SK-N-SH treated with all-trans-retinoic acid at 6 μM for 48 hours (cell line): ENCODE results near the gene FNDC3B.

Experiments
- ATAC-seq: fragments of 200-7000 bp; cut with Tn5 transposase; 3 replicates; pipeline ENCODE4 v1.9.1; 2020; ENCODE audit warnings: mild to moderate bottlenecking, moderate library complexity
- ARNTL ChIP-seq: fragments of 450-650 bp; formaldehyde crosslinking; IDR thresholded peaks from 2 replicates; pipeline ENCODE4 v1.5.0; 2020; ENCODE audit warnings: low read depth, mild to moderate bottlenecking, moderate library complexity, borderline replicate concordance
- BACH2 ChIP-seq: fragments of 250-450 bp; sonication (Bioruptor Pico); IDR thresholded peaks from 2 replicates; pipeline ENCODE4 v1.9.0; 2021; ENCODE audit warnings: mild to moderate bottlenecking, borderline replicate concordance
- CSDC2 ChIP-seq: fragments of 250-450 bp; sonication (Bioruptor Pico); IDR thresholded peaks from 2 replicates; pipeline ENCODE4 v1.5.0; 2020; ENCODE audit warnings: mild to moderate bottlenecking, moderate library complexity
- ESRRG ChIP-seq: fragments of 250-450 bp; sonication (Bioruptor Pico); IDR thresholded peaks from 2 replicates; pipeline ENCODE4 v1.6.1; 2021; ENCODE audit warnings: mild to moderate bottlenecking
- ISL1 ChIP-seq: fragments of 250-450 bp; sonication (Bioruptor Pico); IDR thresholded peaks from 2 replicates; pipeline ENCODE4 v2.1.2; 2022; ENCODE audit warnings: mild to moderate bottlenecking, moderate library complexity
- PPARA ChIP-seq: fragments of 250-450 bp; sonication (Bioruptor Pico); IDR thresholded peaks from 2 replicates; pipeline ENCODE4 v1.5.0; 2020; ENCODE audit warnings: mild to moderate bottlenecking, borderline replicate concordance
- SNAI2 ChIP-seq: fragments of 250-450 bp; sonication (Bioruptor Pico); IDR thresholded peaks from 2 replicates; pipeline ENCODE4 v1.5.0; 2020; ENCODE audit warnings: mild to moderate bottlenecking, moderate library complexity
- TCF4 ChIP-seq: fragments of 250-450 bp; sonication (Bioruptor Pico); IDR thresholded peaks from 2 replicates; pipeline ENCODE4 v1.8.0; 2021; ENCODE audit warnings: mild to moderate bottlenecking, moderate library complexity, borderline replicate concordance
- ZFP3 ChIP-seq: fragments of 250-450 bp; sonication (Bioruptor Pico); IDR thresholded peaks from 2 replicates; pipeline ENCODE4 v1.5.0; 2020; ENCODE audit warnings: mild to moderate bottlenecking, moderate library complexity
- ZNF565 ChIP-seq: fragments of 450-650 bp; formaldehyde crosslinking; conservative IDR thresholded peaks from 2 replicates; pipeline ENCODE4 v1.5.0; 2020; ENCODE audit warnings: low read depth, mild to moderate bottlenecking, moderate library complexity
- ZNF8 ChIP-seq: fragments of 450-650 bp; formaldehyde crosslinking; IDR thresholded peaks from 2 replicates; pipeline ENCODE4 v1.5.0; 2020; ENCODE audit warnings: mild to moderate bottlenecking, moderate library complexity
- TF ChIP-seq, protein P1 (sequence below): fragments of 250-450 bp; sonication (Bioruptor Pico); IDR thresholded peaks from 2 replicates; pipeline ENCODE4 v1.5.1; 2021; ENCODE audit warnings: mild to moderate bottlenecking, moderate library complexity
- TF ChIP-seq, protein P2 (sequence below): fragments of 250-450 bp; sonication (Bioruptor Pico); IDR thresholded peaks from 2 replicates; pipeline ENCODE4 v1.8.0; 2020; ENCODE audit warnings: mild to moderate bottlenecking, moderate library complexity, borderline replicate concordance
- TF ChIP-seq, protein P3 (sequence below): fragments of 250-450 bp; sonication (Bioruptor Pico); IDR thresholded peaks from 2 replicates; pipeline ENCODE4 v1.8.0; 2021; ENCODE audit warnings: low read depth, mild to moderate bottlenecking, moderate library complexity, borderline replicate concordance
- TF ChIP-seq, protein P4 (sequence below): fragments of 250-450 bp; sonication (Bioruptor Pico); IDR thresholded peaks from 2 replicates; pipeline ENCODE4 v1.5.1; 2020; ENCODE audit warnings: low read depth, mild to moderate bottlenecking, moderate library complexity

FNDC3B gene

DNA sequence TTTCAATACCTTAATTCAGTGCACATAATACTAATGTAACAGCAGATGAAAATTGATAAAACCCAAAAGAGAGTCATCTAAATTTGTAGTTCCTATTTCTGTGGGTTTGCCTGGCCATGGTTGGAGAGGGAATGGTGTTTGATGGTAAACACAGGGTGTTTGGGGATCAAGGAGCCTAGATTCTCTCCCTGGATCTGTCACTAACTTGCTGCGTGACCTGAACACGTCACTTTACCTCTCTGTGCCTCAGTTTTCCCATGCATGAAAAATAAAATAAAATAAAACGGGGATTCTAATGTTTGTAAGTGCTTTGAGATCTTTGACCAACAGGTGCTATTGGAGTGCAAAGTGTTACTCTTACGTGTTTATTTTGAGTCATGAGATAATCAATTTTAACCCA is 359.1 kb downstream of the FNDC3B start (continued):
- TF ChIP-seq, protein P1, sequence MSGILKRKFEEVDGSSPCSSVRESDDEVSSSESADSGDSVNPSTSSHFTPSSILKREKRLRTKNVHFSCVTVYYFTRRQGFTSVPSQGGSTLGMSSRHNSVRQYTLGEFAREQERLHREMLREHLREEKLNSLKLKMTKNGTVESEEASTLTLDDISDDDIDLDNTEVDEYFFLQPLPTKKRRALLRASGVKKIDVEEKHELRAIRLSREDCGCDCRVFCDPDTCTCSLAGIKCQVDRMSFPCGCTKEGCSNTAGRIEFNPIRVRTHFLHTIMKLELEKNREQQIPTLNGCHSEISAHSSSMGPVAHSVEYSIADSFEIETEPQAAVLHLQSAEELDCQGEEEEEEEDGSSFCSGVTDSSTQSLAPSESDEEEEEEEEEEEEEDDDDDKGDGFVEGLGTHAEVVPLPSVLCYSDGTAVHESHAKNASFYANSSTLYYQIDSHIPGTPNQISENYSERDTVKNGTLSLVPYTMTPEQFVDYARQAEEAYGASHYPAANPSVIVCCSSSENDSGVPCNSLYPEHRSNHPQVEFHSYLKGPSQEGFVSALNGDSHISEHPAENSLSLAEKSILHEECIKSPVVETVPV, result no peak
- no peak for TF ChIP-seq ZNF8 (CRISPR knock-in tag)

DNA sequence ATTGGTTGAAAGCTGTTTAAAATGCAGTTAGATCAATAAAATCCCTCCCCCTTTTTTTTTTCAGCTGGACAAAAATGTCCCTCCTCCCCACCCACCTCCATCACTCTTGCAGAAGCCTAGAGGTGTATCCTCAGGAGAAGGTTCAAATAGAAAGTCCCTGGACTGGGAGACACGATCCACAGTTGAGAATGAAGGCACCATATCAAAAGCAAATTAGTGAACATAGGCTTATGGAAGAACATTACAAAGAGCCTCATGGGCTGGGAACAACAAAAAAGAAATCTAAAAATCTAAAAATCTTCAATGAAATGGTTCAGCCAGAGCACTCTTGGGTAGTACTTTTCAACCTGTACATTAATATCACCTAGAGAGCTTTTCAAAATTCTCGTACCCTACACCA is 362.7 kb downstream of the FNDC3B start:
- ATAC-seq, result no peak
- TF ChIP-seq BACH2, result no peak
- no peak for TF ChIP-seq ISL1 (CRISPR knock-in tag)
- TF ChIP-seq PPARA, result no peak
- no peak for TF ChIP-seq ZNF8 (CRISPR knock-in tag)

DNA sequence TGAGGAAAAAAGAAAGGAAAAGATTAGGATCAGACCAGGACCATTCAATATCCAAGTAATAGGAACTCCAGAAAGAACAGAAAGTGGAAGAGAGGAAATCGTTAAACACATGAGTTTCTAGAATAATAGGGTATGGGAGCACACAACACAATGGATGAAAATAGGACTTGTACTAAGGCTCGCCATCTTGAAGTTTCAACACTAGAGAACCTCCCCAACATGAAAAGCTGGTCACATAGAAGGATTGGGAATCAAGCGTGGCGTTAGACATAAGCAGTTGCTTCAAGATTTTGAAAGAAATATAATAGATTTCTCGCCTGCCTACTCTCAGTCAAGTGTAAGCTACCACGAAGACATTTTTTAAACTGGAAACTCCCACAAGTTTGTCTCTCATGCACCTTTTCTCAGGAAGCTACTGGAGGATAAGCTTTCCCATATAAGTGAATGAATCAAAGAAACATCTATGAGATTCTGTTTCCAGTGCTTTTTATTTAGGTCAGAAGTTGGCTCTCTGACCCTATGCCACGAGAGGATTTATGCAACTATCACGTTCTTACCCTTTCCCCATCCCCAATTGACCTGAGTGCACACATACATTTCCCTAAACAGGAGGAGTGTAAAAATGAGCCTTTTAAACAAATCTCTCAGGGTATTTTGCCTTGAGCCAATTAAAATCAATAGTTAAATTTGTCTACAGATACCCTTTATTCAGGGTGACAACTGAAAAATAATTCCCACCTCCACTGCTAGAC is 363.7 kb downstream of the FNDC3B start:
- ATAC-seq, result no peak
- no peak for TF ChIP-seq TCF4 (CRISPR knock-in tag)
- TF ChIP-seq, protein P2, sequence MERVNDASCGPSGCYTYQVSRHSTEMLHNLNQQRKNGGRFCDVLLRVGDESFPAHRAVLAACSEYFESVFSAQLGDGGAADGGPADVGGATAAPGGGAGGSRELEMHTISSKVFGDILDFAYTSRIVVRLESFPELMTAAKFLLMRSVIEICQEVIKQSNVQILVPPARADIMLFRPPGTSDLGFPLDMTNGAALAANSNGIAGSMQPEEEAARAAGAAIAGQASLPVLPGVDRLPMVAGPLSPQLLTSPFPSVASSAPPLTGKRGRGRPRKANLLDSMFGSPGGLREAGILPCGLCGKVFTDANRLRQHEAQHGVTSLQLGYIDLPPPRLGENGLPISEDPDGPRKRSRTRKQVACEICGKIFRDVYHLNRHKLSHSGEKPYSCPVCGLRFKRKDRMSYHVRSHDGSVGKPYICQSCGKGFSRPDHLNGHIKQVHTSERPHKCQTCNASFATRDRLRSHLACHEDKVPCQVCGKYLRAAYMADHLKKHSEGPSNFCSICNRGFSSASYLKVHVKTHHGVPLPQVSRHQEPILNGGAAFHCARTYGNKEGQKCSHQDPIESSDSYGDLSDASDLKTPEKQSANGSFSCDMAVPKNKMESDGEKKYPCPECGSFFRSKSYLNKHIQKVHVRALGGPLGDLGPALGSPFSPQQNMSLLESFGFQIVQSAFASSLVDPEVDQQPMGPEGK, result no peak
- TF ChIP-seq CSDC2 (CRISPR knock-in tag), result no peak
- TF ChIP-seq ESRRG (CRISPR knock-in tag), result no peak
- TF ChIP-seq, protein P3, sequence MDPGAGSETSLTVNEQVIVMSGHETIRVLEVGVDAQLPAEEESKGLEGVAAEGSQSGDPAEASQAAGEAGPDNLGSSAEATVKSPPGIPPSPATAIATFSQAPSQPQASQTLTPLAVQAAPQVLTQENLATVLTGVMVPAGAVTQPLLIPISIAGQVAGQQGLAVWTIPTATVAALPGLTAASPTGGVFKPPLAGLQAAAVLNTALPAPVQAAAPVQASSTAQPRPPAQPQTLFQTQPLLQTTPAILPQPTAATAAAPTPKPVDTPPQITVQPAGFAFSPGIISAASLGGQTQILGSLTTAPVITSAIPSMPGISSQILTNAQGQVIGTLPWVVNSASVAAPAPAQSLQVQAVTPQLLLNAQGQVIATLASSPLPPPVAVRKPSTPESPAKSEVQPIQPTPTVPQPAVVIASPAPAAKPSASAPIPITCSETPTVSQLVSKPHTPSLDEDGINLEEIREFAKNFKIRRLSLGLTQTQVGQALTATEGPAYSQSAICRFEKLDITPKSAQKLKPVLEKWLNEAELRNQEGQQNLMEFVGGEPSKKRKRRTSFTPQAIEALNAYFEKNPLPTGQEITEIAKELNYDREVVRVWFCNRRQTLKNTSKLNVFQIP, result no peak
- TF ChIP-seq ISL1 (CRISPR knock-in tag), result no peak
- TF ChIP-seq ZNF565, result no peak
- TF ChIP-seq ZNF8 (CRISPR knock-in tag), result no peak
- TF ChIP-seq, protein P4, sequence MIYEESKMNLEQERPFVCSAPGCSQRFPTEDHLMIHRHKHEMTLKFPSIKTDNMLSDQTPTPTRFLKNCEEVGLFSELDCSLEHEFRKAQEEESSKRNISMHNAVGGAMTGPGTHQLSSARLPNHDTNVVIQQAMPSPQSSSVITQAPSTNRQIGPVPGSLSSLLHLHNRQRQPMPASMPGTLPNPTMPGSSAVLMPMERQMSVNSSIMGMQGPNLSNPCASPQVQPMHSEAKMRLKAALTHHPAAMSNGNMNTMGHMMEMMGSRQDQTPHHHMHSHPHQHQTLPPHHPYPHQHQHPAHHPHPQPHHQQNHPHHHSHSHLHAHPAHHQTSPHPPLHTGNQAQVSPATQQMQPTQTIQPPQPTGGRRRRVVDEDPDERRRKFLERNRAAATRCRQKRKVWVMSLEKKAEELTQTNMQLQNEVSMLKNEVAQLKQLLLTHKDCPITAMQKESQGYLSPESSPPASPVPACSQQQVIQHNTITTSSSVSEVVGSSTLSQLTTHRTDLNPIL (CRISPR knock-in tag), result no peak

DNA sequence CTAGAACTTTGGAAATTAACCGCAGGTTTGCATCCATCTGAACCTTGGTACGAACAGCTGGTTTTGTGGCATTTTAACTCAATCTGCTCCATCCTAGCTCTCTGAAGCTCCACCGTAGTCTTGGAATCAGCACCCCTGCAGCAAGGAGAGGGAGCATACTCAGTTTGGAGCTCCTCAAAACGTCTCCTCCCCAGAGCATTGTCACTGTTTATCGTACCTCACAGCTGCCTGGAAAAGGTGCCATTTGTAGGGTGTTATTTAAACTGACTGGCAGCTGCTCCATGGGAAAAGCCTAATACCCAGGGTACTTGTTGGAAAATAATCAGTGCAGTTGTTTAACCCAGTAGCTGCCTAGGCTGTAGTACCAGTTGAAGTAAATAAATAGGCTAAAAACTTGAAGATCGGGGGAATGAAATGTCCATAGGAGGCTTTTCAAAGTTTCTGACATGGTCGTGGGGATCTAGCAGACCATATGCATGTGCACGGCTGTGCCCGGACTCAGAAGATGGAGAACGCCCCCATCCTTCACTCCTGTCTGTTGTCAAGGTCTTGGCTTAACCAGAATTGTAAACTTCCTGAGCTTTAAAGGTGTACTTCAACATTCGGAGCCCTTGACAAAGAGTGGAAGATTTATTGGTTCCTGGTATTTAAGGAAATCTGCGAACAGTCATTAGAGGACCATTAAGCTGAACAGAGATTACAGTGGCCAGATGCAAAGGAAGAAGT is 365.0 kb downstream of the FNDC3B start:
- no peak for ATAC-seq
- no peak for TF ChIP-seq BACH2
- TF ChIP-seq ZNF565, result no peak
- TF ChIP-seq ARNTL (CRISPR knock-in tag), result no peak
- TF ChIP-seq, protein P4 (CRISPR knock-in tag), result no peak
- TF ChIP-seq ZFP3, result no peak
- no peak for TF ChIP-seq SNAI2 (CRISPR knock-in tag)
- no peak for TF ChIP-seq CSDC2 (CRISPR knock-in tag)
- TF ChIP-seq, protein P3, result no peak
- TF ChIP-seq, protein P2, result no peak
